GM21717 (cell line): Measurements from ENCODE around the gene C9.
"Not testable (repeated sequence)": the region's sequence is repeated elsewhere in the genome, so short reads cannot be mapped to it uniquely, and the experiment has no call there.

Source experiments
- ATAC-seq: cut with Tn5 transposase; IDR thresholded peaks from one replicate; pipeline ENCODE4 v1.9.1; 2021; ENCODE audit warnings: mild to moderate bottlenecking, moderate library complexity; ENCODE audit not compliant: unreplicated experiment

C9 gene

DNA sequence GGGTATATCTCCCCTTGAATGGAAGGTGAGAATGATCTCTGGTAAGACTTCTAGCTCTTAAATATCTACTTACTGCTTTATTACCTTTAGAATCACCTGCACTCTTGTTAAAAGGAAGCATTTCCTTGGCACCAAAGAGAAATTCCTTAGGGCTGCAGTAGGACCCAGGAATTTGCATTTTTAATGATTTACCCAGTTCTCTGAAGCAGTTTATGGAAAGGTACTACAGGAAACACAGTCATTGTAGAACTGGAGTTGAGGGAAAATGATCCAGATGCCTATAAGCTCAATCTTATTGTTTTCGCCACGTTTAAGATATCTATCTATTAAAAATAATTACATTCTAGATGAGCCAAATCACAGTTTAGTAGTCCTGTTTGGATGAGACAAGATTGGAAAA, 9.5 kb upstream of the C9 start:
- ATAC-seq = no peak

DNA sequence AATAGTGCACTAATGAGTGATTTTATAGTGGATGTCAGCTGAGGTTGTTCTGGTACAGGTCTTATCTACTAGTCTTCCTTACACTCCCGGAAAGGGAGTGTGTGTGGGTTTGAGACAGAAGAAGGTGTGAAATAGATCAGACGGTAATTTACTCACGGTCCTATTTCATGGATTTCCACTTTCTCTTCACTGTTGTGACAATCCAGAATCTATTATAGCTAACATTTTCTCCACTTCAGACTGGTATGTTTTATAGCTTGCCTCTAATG, 7.0 kb upstream of the C9 start:
- no peak for ATAC-seq

DNA sequence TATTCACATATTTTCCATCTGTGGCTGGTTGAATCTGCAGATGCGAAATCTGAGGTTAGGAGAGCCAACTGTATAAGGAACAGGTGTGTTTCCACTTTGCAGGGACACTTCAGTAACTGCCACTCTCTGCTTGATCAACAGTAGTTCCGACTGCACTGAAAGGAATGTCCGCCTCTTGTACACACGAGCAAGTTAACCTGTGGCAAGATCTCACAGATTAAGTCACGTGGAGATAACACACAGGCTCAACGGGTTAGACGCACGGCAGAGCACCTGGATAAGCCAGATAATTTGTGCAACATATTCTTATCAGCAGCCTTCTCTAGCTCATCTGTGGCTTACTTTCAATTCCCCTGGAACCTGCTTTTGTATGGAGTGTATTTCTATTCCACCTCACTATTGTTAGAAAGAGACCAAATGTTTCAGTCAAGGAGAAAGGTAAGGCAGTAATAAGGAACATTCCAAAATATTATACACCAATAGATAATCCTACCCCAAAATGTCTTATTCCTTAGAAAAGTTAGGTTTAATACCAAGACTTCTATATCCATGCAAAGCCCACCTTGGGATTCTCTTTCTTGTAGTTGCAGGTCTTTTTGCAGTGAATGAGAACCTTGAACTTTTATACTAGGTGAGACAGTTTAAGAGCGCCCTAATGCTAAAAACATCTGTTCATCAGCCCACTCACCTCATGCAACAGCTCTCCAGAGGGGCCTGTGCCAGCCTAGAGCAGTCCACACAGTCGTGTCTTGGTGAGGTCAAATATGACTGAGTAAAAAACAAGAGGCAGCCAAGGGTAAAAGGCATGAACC, 6.5 kb upstream of the C9 start:
- no peak for ATAC-seq

DNA sequence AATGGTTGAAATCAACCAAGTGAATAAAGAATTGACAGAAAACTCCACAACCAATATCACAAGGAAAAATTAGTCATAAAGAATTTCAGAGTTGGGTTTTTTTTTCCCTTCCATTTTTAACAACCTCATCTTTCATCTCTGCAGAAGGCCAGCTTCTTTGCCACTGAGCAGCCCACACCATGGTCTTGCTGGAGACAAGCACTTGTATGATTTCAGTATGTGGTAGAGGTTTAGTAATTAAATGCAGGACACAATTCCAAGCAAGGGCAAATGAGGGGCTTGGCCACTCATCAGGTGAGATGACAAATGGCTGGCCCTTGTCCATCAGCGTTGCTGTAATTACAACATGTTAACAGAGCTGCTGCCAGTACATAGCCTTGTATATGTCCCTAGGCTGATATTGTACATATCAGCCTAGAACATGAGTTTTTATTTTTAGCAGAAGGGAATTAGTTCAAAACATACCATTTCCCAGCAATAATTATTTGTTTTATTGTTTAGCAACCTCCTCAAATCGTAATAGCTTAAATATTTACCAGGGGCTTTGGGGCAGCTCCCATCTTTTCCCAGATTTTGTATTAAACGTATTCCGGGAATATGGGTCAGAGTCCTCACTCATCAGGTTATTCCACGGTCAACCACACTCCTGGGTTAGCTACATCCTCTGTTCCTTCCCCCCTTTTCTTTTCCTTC, 5.0 kb upstream of the C9 start:
- ATAC-seq = no peak

DNA sequence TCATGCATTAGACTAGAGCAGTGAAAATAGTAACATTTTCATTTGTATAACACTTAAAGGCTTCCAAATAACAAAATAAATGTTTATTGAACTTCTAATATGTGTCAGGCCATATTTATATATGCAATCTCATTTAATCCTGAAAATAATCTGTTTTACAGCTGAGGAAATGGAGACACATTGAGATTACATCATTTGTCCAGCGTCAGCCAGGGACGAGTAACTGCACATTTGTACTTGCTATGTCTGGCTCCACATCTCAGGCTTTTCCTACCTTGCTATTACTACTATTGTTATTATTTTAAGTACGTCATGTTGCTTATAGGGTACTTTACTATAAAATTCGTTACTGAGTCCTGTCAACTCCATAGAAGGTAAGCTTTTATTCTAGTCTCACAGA, 3.8 kb upstream of the C9 start:
- no peak for ATAC-seq

DNA sequence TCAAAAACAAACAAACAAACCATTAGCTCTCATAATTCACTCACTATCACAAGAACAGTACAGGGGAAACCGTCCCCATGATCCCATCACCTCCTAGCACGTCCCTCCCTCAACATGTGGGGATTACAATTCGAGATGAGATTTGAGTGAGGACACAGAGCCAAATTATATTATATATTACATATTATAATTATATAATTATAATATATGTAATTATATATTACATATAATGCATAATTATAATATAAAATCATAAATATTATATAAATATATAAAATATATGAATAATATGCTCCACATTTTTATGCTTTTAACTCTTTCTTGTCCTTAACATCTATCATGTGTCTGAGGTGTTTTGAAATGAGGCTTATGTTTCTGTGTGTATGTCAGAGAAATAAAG, 3.4 kb upstream of the C9 start:
- ATAC-seq = no peak

DNA sequence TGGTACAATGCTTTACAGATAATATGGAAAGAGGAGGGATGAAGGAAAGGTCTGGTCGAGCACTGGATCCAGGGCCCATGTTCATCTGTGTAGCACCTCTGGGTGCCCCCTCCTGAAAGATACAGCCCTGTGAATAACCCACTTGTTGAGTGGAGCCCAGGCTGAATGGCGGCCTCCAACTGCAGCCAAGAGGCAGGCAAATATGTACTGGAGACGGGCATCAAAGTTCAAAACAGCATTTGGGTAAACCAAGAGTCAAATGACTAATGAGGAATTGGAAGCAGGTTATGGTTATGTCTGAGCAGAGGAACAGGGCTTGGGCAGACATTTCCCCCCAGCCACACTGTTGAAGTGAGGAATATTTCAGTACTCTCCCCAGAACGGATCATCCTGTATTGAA, 1.1 kb downstream of the C9 start:
- ATAC-seq = no peak

DNA sequence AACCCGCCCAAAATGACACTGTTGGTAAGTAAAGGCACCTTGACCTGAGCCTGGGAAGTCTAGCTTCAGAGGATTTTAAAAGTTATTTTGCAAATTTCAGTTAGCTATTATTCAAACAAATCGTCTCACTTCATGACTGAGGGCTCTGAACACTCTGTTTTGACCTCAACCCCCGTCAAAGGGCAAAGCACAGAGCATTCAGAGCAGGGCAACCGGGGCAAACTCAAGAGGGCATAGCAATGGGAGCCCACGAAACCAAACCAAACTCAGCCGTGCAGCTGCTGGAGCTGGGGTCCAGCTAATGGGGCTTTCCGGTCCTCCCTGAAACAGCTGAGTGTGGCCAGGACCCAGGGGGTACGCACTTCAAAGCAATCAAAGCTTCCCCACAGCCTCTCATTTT, 1.6 kb downstream of the C9 start:
- no peak for ATAC-seq

DNA sequence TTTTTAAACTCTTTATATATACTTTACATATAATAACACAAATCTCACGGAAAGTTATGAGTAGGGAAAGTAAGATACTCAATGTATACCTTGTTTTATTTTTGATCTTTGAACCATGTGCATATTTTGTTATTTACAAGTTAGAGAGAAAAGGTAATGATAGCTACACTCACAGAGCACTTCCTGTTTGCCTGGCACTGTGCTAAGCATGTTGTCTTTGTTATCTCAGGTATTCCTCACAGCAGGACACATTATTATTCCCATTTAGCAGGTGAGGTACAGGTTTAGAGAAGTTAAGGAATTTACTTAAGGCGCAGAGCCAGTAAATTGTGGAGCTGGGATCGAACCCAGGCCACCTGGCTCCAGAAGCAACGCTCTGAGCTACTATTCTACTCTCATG, 3.0 kb downstream of the C9 start:
- no peak for ATAC-seq

DNA sequence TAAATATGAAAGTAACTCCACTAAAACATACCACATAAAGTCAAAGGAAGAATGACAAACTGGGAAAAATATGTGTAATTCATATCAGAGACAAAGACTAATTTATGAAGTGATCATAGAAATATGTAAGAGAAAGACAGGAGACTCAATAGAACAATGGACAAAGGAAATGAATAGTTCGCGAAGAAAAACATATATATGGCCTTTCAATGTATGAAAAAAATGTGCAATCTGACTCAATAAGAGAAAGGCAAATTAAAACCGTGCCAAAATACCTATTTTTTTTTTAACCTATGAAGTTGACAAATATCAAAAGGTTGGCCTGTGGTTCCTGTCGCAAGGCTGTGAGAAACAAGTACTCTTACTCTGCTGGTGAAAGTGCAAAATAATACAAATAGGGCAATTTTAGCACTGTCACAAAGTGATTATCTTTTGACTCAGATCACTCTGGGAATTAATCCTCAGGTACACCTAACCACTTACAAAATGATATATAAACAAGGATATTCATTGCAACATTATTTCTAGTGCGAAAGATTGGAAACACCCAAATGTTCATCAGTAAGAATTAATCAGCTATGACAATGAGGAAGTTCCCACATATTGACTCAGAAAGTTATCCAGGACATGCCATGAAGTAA, 3.7 kb downstream of the C9 start:
- ATAC-seq = no peak

DNA sequence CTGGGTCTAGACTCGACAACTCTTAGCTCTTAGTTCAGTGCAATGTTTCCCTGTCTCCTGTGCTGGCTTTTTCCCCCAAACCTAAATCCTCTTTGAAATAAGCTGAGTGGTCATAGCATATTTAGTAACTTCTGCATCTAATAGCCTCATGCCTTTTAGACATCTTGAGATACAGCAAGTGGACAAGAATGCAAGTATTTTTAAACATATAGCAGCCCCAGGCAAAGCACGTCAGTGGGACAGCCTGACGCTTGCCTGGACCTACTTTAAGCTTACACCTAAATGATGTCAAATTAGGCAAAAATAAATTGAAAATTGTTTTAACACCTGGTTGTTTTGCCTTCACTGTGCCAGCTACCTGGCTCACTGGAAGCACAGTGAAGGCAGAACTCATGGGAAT, 8.0 kb downstream of the C9 start:
- ATAC-seq = no peak

DNA sequence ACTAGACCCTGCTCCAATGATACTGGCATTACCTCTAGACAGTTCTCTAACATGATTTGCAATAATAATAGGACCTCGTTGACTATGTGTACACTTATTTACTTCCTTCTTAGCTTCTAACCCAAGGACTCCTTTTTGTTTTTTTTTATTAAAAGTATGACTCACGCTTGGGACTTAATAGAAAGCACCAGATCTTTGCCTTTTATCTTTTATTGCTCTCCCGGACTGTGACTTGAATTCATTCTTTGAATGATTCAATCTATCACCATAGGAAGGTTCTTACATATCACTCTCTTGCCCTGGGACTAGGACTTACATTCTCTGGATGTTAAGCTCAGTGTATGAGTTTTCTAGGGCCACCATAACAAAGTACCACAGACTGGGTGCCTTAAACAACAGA, 9.0 kb downstream of the C9 start:
- no peak for ATAC-seq

DNA sequence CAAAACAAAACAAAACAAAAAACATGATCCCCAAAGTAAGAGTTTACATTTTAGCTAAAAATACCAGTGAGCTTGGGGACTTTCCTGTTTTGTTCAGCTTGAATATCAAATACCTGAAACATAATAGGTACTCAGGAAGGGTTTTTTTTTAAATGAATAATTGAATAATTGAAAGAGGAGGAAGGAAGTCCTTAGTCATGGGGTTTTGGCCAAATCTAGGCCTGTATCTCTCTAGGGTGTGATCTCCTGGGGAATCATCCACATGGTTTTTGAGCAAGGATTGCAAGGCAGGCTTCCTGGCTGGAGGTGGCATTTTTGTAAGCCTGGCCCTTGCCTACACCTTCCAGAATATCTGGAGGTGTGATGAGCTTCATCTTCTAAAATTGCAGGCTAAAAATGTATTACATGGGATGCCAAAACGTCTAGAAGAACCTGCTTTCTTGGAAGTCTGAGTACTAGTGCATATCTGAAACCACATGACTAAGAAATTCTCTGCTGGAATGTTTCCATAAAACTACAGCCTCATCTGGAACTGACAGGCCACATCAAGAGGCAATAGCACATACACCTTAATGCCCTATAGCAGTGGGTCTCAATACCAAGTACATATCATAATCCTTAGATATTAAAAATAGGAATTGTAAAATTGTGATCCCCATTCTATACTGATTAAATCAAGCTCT, 10.4 kb downstream of the C9 start:
- ATAC-seq = no peak

DNA sequence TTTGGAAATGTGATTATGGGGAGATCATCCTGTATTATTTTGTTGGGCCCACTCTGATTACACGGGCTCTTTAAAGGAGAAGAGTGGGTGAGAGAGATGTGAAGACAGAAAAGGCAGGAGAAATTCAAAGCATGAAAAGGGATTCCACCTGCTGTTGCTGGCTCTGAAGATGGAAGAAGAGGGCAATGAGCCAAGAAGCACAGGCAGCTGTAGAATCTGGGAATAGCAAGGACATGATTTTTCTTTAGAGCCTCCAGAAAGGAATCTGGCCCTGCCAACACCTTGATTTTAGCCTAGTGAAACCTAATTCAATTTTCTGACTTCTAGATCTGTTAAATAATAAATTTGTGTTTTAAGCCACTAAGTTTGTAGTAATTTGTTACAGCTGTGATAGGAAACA, 11.3 kb downstream of the C9 start:
- no peak for ATAC-seq

DNA sequence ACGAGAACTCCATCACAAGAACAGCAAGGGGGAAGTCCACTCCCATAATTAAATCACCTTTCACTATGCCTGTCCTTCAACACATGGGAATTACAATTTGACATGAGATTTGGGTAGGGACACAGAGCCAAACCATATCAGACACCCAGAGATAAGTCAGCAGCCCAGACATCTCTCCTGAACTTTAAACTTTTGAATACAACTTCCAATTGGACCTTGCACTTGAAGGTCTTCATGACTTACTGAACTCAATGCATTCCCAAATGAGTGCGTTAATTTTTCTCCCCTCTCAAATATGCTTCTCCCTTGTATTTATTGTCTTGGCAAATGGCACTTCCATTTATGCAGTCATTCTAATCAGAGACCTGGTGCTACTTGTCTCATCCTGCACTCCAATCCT, 12.1 kb downstream of the C9 start:
- no peak for ATAC-seq

DNA sequence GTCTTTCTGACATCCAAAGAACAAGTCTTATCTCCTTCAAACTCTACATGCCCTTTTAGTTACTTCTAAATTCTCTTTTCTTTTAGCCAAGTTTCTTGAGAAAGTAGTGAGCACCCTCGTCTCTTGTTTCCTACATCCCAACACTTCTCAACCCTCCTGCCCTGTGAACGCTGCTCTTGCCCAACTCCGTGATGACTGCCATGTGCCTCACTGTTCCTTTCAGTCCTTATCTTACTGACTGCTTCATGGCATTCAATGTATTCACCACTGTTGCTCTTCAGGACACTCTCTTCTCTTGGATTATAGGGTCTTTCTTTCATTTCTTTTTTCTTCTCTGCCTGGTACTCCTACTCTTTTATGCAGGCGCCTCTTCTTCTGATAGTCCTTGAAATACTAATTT, 14.8 kb downstream of the C9 start:
- ATAC-seq = no peak

DNA sequence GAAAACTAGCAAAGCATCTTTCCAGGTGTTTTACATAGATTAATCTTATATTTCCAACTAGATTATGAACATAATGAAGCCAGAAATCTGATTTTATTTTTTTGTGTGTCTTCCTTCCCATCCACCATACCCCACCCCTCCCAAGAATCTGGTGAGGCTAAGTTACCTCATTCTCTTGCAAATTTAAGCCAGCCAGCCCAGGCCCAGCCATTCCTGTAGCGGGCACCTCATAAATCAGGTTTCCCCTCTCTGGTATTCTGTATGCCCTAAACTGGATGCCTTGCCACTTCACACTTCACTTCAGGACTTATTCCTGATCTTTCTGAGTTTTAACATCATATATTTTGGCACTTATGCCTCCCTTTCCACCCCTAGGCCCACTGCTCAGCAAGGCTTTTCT, 21.8 kb downstream of the C9 start:
- ATAC-seq = no peak

DNA sequence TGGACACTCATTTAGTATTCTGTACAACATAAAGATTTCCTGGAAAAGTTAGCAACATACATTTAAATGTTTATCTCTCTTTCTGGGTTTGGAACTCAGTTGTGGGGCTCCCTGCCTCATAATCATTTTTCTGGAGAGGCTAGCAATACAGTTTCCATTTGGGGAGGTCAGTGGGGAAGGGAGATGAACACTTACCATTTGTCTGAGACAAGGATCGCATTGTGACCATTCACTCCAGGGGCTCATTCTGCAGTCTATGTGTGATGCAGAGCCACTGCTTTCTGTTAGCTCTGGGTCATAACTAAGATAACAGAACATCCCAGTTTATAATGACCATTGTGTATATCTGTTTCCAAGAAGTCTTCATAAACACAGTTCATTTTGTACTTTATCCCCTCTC, 22.4 kb downstream of the C9 start:
- no peak for ATAC-seq

DNA sequence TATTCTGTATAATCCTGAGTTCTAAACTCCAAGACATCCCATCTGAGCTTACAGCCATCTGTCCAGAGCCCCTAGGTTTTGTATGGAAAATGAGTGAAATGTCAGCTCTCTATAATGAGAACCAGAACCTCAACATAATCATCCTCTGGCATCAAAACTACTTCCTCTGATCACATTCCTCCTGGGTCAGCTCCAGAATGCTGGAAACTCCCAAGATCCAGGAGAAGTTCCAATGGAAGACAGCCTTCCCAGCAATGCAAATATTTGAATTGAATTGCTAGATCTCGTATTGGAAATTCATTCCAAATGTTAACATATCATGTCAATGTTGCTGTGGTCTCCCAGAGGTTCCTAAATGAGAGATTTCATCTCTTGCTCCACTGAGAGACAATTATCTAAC, 23.8 kb downstream of the C9 start:
- ATAC-seq = no peak

DNA sequence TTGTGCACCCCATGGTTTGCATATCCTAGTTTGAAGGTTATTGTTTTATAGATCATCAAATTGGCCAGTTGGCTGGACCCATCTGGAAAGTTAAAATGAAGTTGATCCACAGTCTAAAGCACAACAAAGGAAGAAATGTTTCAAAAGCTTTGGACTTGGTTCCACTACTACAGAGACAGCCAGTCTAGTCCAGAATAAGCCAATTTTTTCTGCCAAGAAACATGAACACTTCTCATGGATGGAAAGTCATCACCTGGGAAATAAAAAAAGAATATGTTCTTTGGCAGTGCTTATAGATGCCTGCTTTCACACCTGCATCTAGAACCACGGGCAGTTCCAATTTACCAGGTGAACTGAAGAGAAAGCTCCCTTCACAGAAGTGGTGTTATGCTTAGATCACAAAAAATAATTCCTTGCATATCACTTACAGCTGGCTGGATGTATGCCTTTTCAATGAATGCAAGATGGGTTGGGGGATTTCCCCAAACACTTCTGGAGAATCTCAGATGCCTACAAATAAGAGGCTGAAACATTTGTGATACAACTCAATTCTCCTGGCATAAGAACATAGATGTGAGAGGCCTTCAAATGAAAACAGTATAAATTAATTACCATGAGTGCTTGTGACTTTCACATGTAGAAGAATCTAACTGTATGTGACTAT, 26.9 kb downstream of the C9 start:
- ATAC-seq = no peak

DNA sequence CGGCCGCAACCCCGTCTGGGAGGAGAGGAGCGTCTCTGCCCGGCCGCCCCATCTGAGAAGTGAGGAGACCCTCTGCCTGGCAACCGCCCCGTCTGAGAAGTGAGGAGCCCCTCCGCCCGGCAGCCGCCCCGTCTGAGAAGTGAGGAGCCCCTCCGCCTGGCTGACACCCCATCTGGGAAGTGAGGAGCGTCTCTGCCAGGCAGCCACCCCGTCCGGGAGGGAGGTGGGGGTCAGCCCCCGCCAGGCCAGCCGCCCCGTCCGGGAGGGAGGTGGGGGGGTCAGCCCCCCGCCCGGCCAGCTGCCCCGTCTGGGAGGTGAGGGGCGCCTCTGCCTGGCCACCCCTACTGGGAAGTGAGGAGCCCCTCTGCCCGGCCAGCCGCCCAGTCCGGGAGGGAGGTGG, 30.0 kb downstream of the C9 start:
- not testable (repeated sequence) for ATAC-seq
